Measurements from ENCODE around the gene PCDHAC2. TPM values are rescaled to one million over a fixed set of nuclear protein-coding genes. Genes with fewer than 3 reads are reported as not detected.

The PCDHAC2 gene, protein sequence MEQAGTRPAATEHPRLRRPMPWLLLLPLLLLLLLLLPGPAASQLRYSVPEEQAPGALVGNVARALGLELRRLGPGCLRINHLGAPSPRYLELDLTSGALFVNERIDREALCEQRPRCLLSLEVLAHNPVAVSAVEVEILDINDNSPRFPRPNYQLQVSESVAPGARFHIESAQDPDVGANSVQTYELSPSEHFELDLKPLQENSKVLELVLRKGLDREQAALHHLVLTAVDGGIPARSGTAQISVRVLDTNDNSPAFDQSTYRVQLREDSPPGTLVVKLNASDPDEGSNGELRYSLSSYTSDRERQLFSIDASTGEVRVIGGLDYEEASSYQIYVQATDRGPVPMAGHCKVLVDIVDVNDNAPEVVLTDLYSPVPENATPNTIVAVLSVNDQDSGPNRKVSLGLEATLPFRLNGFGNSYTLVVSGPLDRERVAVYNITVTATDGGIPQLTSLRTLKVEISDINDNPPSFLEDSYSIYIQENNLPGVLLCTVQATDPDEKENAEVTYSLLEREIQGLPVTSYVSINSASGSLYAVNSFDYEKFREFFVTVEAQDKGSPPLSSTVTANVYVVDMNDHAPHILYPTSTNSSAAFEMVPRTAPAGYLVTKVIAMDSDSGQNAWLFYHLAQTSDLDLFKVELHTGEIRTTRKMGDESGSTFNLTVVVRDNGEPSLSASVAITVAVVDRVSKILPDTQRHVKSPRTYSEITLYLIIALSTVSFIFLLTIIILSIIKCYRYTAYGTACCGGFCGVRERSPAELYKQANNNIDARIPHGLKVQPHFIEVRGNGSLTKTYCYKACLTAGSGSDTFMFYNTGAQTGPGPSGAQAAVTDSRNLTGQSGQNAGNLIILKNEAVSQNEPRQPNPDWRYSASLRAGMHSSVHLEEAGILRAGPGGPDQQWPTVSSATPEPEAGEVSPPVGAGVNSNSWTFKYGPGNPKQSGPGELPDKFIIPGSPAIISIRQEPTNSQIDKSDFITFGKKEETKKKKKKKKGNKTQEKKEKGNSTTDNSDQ
- 1 to 10 TPM in 1 of 2 donors, under 1 TPM in 1; 0.93 to 1.8 TPM for total RNA-seq
- polyA plus RNA-seq = under 1 TPM; 0.50 to 0.63 TPM

DNA sequence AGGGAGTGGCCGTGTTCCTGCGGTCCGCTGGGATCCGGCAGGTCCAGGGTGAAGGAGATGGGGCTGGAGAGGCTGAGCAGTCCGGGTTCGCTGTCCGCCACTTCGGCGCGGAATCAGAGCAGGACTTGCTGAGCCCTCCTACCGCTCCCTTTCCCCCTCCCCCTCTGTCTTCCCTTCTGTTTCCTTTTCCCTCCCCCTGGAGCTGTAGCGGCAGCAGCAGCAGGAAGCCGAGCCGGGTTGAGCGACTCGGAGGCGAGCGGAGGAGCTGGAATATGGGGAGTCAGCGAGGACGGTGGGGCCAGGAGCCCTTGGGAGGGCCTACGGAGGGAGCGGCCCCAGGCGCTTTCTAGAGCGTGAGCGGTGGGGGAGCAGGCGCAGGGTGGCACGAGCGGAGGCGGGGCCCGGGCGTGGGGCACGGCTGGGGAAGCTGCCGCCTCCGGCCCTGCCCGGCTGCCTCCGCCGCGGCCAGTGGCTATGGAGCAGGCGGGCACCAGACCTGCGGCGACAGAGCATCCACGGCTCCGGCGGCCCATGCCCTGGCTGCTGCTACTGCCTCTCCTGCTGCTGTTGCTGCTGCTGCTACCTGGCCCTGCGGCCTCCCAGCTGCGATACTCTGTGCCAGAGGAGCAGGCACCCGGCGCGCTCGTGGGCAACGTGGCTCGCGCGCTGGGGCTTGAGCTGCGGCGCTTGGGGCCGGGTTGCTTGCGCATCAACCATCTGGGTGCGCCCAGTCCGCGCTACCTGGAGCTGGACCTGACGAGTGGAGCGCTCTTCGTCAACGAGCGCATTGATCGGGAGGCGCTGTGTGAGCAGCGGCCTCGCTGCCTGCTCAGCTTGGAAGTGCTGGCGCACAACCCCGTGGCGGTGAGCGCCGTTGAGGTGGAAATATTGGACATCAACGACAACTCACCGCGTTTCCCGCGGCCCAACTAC is at the start of gene PCDHAC2:
Gene PCDHAC2 (plus strand): TSS at position 184 of the 933 bp plus-strand sequence. CDS start 291 bp downstream, at position 475.
- H3K4me3 ChIP-seq (ENCODE audit: low read depth in 1 of 3, low read length in 3 of 3) = peak within 1 kb of the TSS in 2 of 3 donors; percentile 52 to 60
- no peaks in the 10 kb centered on the region for H3K36me3 ChIP-seq (ENCODE audit: control insufficient read depth in 4 of 4, insufficient read depth in 3 of 4, low read depth in 1 of 4, low read length in 3 of 4)
- peaks cover 0 to 20% (median 12%) of the 10 kb centered on the region in 4 donors for H3K4me1 ChIP-seq (ENCODE audit: control insufficient read depth in 4 of 4, insufficient read depth in 4 of 4, low read length in 3 of 4)
- H3K27ac ChIP-seq (ENCODE audit: low read depth in 1 of 2, low read length in 2 of 2) = peak within 1 kb of the TSS; percentile 28 to 31
- TF ChIP-seq TAF1 (conservative IDR thresholded peaks at IDR 0.05) (no peak), RAD21 (IDR thresholded peaks at IDR 0.05) (peak in 1 of 2 donors; percentile 20)
- peaks cover 0 to 9% (median 5%) of the 10 kb centered on the region in 4 donors for H3K27me3 ChIP-seq (ENCODE audit: control insufficient read depth in 4 of 4, insufficient read depth in 4 of 4, low read length in 3 of 4)
- peaks cover 0 to 4% (median 0%) of the 10 kb centered on the region in 4 donors for H3K9me3 ChIP-seq (ENCODE audit: control insufficient read depth in 4 of 4, low read length in 3 of 4)
- no peak for DNase-seq (ENCODE audit: low spot score)
- H3K9ac ChIP-seq (ENCODE audit: low read depth in 1 of 2, low read length in 2 of 2) = no peak within 1 kb of the TSS
- WGBS = 3% methylated on average over 80 of the region's 80 CpGs

DNA sequence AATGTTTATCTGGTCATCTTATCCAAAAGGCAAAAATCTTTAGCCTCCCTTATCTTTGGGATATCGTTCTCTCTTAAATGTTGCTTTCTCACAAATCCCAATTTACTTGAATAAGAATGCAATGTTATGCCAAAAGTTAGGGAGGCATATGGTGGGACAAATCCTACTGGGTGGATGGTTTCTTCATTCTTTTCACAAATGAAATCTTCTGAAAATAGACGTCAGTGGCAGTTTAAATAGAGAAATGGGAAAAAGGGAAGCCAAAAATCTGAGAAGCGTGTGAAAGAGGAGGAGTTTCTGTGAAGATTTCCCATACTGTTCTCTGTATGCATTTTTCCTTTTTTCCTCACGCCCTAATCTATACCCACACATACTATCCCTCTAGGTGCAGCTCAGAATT is 42.7 kb upstream of the PCDHAC2 start:
- DNase-seq (ENCODE audit: low spot score) = no peak

More for the DNA sequence above, 42.7 kb upstream of the PCDHAC2 start:
- H3K4me1 ChIP-seq (ENCODE audit: control insufficient read depth in 4 of 4, insufficient read depth in 4 of 4, low read length in 3 of 4) = peaks cover 0 to 18% (median 9%) of the 10 kb centered on the region in 4 donors
- H3K27ac ChIP-seq (ENCODE audit: low read depth in 1 of 2, low read length in 2 of 2) = no peak overlapping the region
- peaks cover 0 to 6% (median 0%) of the 10 kb centered on the region in 4 donors for H3K27me3 ChIP-seq (ENCODE audit: control insufficient read depth in 4 of 4, insufficient read depth in 4 of 4, low read length in 3 of 4)
- H3K9ac ChIP-seq (ENCODE audit: low read depth in 1 of 2, low read length in 2 of 2) = no peak overlapping the region
- H3K9me3 ChIP-seq (ENCODE audit: control insufficient read depth in 4 of 4, low read length in 3 of 4) = peaks cover 0 to 6% (median 2%) of the 10 kb centered on the region in 4 donors
- H3K36me3 ChIP-seq (ENCODE audit: control insufficient read depth in 4 of 4, insufficient read depth in 3 of 4, low read depth in 1 of 4, low read length in 3 of 4) = no peaks in the 10 kb centered on the region
- 51% methylated on average over 4 of the region's 4 CpGs for WGBS
- TF ChIP-seq, protein P1, sequence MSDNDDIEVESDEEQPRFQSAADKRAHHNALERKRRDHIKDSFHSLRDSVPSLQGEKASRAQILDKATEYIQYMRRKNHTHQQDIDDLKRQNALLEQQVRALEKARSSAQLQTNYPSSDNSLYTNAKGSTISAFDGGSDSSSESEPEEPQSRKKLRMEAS (IDR thresholded peaks at IDR 0.05) = no peak
- TF ChIP-seq, protein P2, sequence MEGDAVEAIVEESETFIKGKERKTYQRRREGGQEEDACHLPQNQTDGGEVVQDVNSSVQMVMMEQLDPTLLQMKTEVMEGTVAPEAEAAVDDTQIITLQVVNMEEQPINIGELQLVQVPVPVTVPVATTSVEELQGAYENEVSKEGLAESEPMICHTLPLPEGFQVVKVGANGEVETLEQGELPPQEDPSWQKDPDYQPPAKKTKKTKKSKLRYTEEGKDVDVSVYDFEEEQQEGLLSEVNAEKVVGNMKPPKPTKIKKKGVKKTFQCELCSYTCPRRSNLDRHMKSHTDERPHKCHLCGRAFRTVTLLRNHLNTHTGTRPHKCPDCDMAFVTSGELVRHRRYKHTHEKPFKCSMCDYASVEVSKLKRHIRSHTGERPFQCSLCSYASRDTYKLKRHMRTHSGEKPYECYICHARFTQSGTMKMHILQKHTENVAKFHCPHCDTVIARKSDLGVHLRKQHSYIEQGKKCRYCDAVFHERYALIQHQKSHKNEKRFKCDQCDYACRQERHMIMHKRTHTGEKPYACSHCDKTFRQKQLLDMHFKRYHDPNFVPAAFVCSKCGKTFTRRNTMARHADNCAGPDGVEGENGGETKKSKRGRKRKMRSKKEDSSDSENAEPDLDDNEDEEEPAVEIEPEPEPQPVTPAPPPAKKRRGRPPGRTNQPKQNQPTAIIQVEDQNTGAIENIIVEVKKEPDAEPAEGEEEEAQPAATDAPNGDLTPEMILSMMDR (IDR thresholded peaks at IDR 0.05; ENCODE audit: low read depth, low read length, missing input control) = no peak
- no peak for TF ChIP-seq FOXA1 (IDR thresholded peaks at IDR 0.05)
- no peak for TF ChIP-seq FOXA2 (IDR thresholded peaks at IDR 0.05)
- TF ChIP-seq, protein P3, sequence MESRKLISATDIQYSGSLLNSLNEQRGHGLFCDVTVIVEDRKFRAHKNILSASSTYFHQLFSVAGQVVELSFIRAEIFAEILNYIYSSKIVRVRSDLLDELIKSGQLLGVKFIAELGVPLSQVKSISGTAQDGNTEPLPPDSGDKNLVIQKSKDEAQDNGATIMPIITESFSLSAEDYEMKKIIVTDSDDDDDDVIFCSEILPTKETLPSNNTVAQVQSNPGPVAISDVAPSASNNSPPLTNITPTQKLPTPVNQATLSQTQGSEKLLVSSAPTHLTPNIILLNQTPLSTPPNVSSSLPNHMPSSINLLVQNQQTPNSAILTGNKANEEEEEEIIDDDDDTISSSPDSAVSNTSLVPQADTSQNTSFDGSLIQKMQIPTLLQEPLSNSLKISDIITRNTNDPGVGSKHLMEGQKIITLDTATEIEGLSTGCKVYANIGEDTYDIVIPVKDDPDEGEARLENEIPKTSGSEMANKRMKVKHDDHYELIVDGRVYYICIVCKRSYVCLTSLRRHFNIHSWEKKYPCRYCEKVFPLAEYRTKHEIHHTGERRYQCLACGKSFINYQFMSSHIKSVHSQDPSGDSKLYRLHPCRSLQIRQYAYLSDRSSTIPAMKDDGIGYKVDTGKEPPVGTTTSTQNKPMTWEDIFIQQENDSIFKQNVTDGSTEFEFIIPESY (IDR thresholded peaks at IDR 0.05) = no peak
- TF ChIP-seq RAD21 (IDR thresholded peaks at IDR 0.05) = no peak
- no peak for TF ChIP-seq GABPA (IDR thresholded peaks at IDR 0.05 in 1 of 2, conservative IDR thresholded peaks at IDR 0.05 in 1 of 2)
- TF ChIP-seq NR2F2 (IDR thresholded peaks at IDR 0.05) = no peak
- TF ChIP-seq HNF4A (conservative IDR thresholded peaks at IDR 0.05) = no peak
- no peak for TF ChIP-seq JUND (IDR thresholded peaks at IDR 0.05)
- TF ChIP-seq RXRA (IDR thresholded peaks at IDR 0.05) = no peak
- TF ChIP-seq HNF4G (IDR thresholded peaks at IDR 0.05) = no peak
- no peak overlapping the region for H3K4me3 ChIP-seq (ENCODE audit: low read depth in 1 of 3, low read length in 3 of 3)

All from liver (tissue), 9 donors.